HEK293 (cell line): Measurements from ENCODE around the gene TRMT61A.
A peak's percentile ranks its signal among the peaks of the same experiment; 100 is the strongest.

Source experiments
- GLIS2 ChIP-seq: fragments of 450-650 bp; formaldehyde crosslinking; IDR thresholded peaks from 2 replicates; pipeline ENCODE4 v1.5.1; 2016; ENCODE audit warnings: missing biosample characterization, missing genetic modification characterization
- HOXD13 ChIP-seq: sonication (generic); formaldehyde crosslinking; IDR thresholded peaks from 2 replicates; pipeline ENCODE4 v1.8.0; 2022; ENCODE audit warnings: missing genetic modification reagents, borderline replicate concordance
- IKZF3 ChIP-seq: fragments of 450-650 bp; IDR thresholded peaks from 2 replicates; pipeline ENCODE4 v1.5.0; 2018; ENCODE audit warnings: missing biosample characterization, mild to moderate bottlenecking, missing genetic modification characterization, moderate library complexity
- KLF9 ChIP-seq: fragments of 450-650 bp; formaldehyde crosslinking; IDR thresholded peaks from 2 replicates; pipeline ENCODE4 v1.5.1; 2016; ENCODE audit warnings: missing biosample characterization, missing genetic modification characterization, low read depth
- MYNN ChIP-seq: fragments of 450-650 bp; formaldehyde crosslinking; IDR thresholded peaks from 2 replicates; pipeline ENCODE4 v1.5.1; 2016; ENCODE audit warnings: missing biosample characterization, missing genetic modification characterization, borderline replicate concordance
- SP3 ChIP-seq: fragments of 450-650 bp; formaldehyde crosslinking; IDR thresholded peaks from 2 replicates; pipeline ENCODE4 v1.5.1; 2016; ENCODE audit warnings: missing biosample characterization, missing genetic modification characterization
- TCF7L2 ChIP-seq: IDR thresholded peaks from 2 replicates; pipeline ENCODE4 v1.6.1; 2011; ENCODE audit warnings: low read depth, mild to moderate bottlenecking, inconsistent platforms, low read length, moderate library complexity, borderline replicate concordance
- TRIM28 ChIP-seq: IDR thresholded peaks from 2 replicates; pipeline ENCODE4 v1.6.1; 2011; ENCODE audit warnings: low read length, control low read depth, borderline replicate concordance
- ZBTB20 ChIP-seq: fragments of 450-650 bp; formaldehyde crosslinking; IDR thresholded peaks from 2 replicates; pipeline ENCODE4 v1.5.1; 2016; ENCODE audit warnings: missing biosample characterization, missing genetic modification characterization
- ZBTB48 ChIP-seq: fragments of 450-650 bp; formaldehyde crosslinking; IDR thresholded peaks from 2 replicates; pipeline ENCODE4 v1.5.1; 2016; ENCODE audit warnings: missing biosample characterization, missing genetic modification characterization
- ZBTB49 ChIP-seq: fragments of 450-650 bp; formaldehyde crosslinking; IDR thresholded peaks from 2 replicates; pipeline ENCODE4 v1.5.1; 2016; ENCODE audit warnings: missing biosample characterization, missing genetic modification characterization, low read depth
- ZBTB8A ChIP-seq: fragments of 450-650 bp; formaldehyde crosslinking; IDR thresholded peaks from 2 replicates; pipeline ENCODE4 v1.5.1; 2016; ENCODE audit warnings: missing biosample characterization, missing genetic modification characterization
- ZFHX2 ChIP-seq: fragments of 450-650 bp; formaldehyde crosslinking; conservative IDR thresholded peaks from 2 replicates; pipeline ENCODE4 v1.5.1; 2016; ENCODE audit warnings: missing biosample characterization, missing genetic modification characterization
- ZFP3 ChIP-seq: fragments of 450-650 bp; formaldehyde crosslinking; IDR thresholded peaks from 2 replicates; pipeline ENCODE4 v1.5.1; 2016; ENCODE audit warnings: low read depth, missing biosample characterization, missing genetic modification characterization
- ZNF114 ChIP-seq: fragments of 450-650 bp; formaldehyde crosslinking; IDR thresholded peaks from 2 replicates; pipeline ENCODE4 v1.5.0; 2017; ENCODE audit warnings: missing biosample characterization, missing genetic modification characterization
- ZNF184 ChIP-seq: fragments of 450-650 bp; IDR thresholded peaks from 2 replicates; pipeline ENCODE4 v1.5.1; 2018; ENCODE audit warnings: missing biosample characterization, mild to moderate bottlenecking, missing genetic modification characterization
- ZNF2 ChIP-seq: fragments of 450-650 bp; formaldehyde crosslinking; IDR thresholded peaks from 2 replicates; pipeline ENCODE4 v1.5.1; 2016; ENCODE audit warnings: missing biosample characterization, missing genetic modification characterization
- ZNF266 ChIP-seq: fragments of 450-650 bp; formaldehyde crosslinking; IDR thresholded peaks from 2 replicates; pipeline ENCODE4 v1.5.1; 2016; ENCODE audit warnings: missing biosample characterization, missing genetic modification characterization, low read depth
- ZNF274 ChIP-seq, 2 experiments: fragments of 200-500 bp in 1 of 2; fragments of 450-650 bp in 1 of 2; sonication (Bioruptor generic) in 1 of 2; formaldehyde crosslinking in 1 of 2; IDR thresholded peaks; 2 replicates each; pipeline versions ENCODE4 v1.5.1 to v1.6.1; 2014 to 2016; ENCODE audit warnings: borderline replicate concordance in 1 of 2, inconsistent platforms in 1 of 2, low read length in 1 of 2, missing biosample characterization in 1 of 2, missing genetic modification characterization in 1 of 2
- ZNF350 ChIP-seq: fragments of 450-650 bp; formaldehyde crosslinking; IDR thresholded peaks from 2 replicates; pipeline ENCODE4 v1.5.0; 2017; ENCODE audit warnings: missing biosample characterization, mild to moderate bottlenecking, missing genetic modification characterization
- ZNF394 ChIP-seq: fragments of 450-650 bp; formaldehyde crosslinking; IDR thresholded peaks from 2 replicates; pipeline ENCODE4 v1.5.1; 2016; ENCODE audit warnings: missing biosample characterization, missing genetic modification characterization, mild to moderate bottlenecking, moderate library complexity, borderline replicate concordance
- ZNF398 ChIP-seq: fragments of 450-650 bp; formaldehyde crosslinking; IDR thresholded peaks from 2 replicates; pipeline ENCODE4 v1.5.1; 2017; ENCODE audit warnings: missing biosample characterization, missing genetic modification characterization
- ZNF404 ChIP-seq: fragments of 450-650 bp; formaldehyde crosslinking; IDR thresholded peaks from 2 replicates; pipeline ENCODE4 v1.5.1; 2017; ENCODE audit warnings: missing biosample characterization, missing genetic modification characterization
- ZNF433 ChIP-seq: fragments of 450-650 bp; formaldehyde crosslinking; IDR thresholded peaks from 2 replicates; pipeline ENCODE4 v1.5.1; 2016; ENCODE audit warnings: missing biosample characterization, missing genetic modification characterization, low read depth
- ZNF654 ChIP-seq: fragments of 450-650 bp; formaldehyde crosslinking; IDR thresholded peaks from 2 replicates; pipeline ENCODE4 v1.5.1; 2016; ENCODE audit warnings: low read depth, missing biosample characterization, missing genetic modification characterization
- ZNF704 ChIP-seq: fragments of 450-650 bp; formaldehyde crosslinking; IDR thresholded peaks from 2 replicates; pipeline ENCODE4 v1.5.1; 2016; ENCODE audit warnings: missing biosample characterization, missing genetic modification characterization
- ZNF707 ChIP-seq: fragments of 450-650 bp; formaldehyde crosslinking; IDR thresholded peaks from 2 replicates; pipeline ENCODE4 v1.5.1; 2016; ENCODE audit warnings: missing biosample characterization, missing genetic modification characterization
- ZNF747 ChIP-seq: fragments of 450-650 bp; formaldehyde crosslinking; IDR thresholded peaks from 2 replicates; pipeline ENCODE4 v1.5.1; 2016; ENCODE audit warnings: missing biosample characterization, missing genetic modification characterization
- TF ChIP-seq, protein P1 (sequence below): fragments of 450-650 bp; formaldehyde crosslinking; IDR thresholded peaks from 2 replicates; pipeline ENCODE4 v1.5.0; 2017; ENCODE audit warnings: missing biosample characterization, missing genetic modification characterization, borderline replicate concordance
- TF ChIP-seq, protein P2 (sequence below): fragments of 450-650 bp; formaldehyde crosslinking; IDR thresholded peaks from 2 replicates; pipeline ENCODE4 v1.5.1; 2016; ENCODE audit warnings: missing biosample characterization, missing genetic modification characterization

The TRMT61A gene

DNA sequence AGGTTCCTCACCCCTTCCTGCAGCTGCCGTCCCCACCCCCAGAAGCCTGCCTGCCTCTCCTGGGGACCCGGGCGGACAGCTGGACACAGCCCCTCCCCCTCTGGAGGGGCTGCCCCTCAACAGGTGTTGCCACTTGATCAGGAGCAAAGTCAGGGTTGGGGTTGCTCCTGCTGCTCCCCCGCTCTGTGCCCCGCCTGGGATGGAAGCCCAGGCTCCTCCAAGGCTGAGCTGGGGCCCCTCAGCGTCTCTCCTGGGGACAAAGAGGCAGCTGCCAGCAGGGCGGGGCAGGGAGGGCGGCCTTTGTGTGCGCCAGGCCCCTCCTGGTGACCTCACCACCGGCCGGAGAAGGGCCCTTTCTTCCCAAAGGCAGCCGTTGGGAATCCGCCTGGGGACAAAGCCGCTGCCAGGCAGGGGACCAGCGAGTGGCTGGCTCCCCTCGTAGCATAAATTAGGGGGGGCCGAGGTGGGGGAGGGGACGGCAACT is 13.7 kb downstream of the TRMT61A start (continued):
- TF ChIP-seq, protein P1, sequence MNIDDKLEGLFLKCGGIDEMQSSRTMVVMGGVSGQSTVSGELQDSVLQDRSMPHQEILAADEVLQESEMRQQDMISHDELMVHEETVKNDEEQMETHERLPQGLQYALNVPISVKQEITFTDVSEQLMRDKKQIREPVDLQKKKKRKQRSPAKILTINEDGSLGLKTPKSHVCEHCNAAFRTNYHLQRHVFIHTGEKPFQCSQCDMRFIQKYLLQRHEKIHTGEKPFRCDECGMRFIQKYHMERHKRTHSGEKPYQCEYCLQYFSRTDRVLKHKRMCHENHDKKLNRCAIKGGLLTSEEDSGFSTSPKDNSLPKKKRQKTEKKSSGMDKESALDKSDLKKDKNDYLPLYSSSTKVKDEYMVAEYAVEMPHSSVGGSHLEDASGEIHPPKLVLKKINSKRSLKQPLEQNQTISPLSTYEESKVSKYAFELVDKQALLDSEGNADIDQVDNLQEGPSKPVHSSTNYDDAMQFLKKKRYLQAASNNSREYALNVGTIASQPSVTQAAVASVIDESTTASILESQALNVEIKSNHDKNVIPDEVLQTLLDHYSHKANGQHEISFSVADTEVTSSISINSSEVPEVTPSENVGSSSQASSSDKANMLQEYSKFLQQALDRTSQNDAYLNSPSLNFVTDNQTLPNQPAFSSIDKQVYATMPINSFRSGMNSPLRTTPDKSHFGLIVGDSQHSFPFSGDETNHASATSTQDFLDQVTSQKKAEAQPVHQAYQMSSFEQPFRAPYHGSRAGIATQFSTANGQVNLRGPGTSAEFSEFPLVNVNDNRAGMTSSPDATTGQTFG (tag by site-specific recombination) = no peak
- TF ChIP-seq MYNN (tag by site-specific recombination) (no peak), ZNF114 (no peak), ZNF404 (no peak), ZNF654 (tag by site-specific recombination) (no peak), KLF9 (tag by site-specific recombination) (no peak), ZBTB8A (tag by site-specific recombination) (no peak), ZNF184 (no peak), ZNF2 (tag by site-specific recombination) (no peak), ZBTB48 (tag by site-specific recombination) (no peak), SP3 (tag by site-specific recombination) (no peak), ZBTB49 (tag by site-specific recombination) (no peak), HOXD13 (CRISPR knock-in tag) (no peak), IKZF3 (tag by site-specific recombination) (peak; percentile 77), ZNF274 (IDR thresholded peaks at IDR 0.05; ENCODE audit: low read length) (no peak), ZNF274 (tag by site-specific recombination; IDR thresholded peaks at IDR 0.05; ENCODE audit: borderline replicate concordance) (no peak), ZNF747 (no peak), ZNF707 (tag by site-specific recombination) (no peak), ZNF266 (tag by site-specific recombination) (no peak), ZNF350 (tag by site-specific recombination) (no peak), ZNF398 (tag by site-specific recombination) (no peak), ZBTB20 (tag by site-specific recombination) (no peak), ZNF394 (no peak), ZFP3 (tag by site-specific recombination) (no peak), ZNF433 (no peak), ZNF704 (tag by site-specific recombination) (no peak), GLIS2 (peak; percentile 10; the same call in 1 of the 2 replicates), TRIM28 (no peak), TCF7L2 (no peak), ZFHX2 (tag by site-specific recombination) (no peak)
- TF ChIP-seq, protein P2, sequence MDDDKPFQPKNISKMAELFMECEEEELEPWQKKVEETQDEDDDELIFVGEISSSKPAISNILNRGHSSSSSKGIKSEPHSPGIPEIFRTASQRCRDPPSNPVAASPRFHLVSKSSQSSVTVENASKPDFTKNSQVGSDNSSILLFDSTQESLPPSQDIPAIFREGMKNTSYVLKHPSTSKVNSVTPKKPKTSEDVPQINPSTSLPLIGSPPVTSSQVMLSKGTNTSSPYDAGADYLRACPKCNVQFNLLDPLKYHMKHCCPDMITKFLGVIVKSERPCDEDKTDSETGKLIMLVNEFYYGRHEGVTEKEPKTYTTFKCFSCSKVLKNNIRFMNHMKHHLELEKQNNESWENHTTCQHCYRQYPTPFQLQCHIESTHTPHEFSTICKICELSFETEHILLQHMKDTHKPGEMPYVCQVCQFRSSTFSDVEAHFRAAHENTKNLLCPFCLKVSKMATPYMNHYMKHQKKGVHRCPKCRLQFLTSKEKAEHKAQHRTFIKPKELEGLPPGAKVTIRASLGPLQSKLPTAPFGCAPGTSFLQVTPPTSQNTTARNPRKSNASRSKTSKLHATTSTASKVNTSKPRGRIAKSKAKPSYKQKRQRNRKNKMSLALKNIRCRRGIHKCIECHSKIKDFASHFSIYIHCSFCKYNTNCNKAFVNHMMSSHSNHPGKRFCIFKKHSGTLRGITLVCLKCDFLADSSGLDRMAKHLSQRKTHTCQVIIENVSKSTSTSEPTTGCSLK (tag by site-specific recombination) = no peak
